MM.1S (cell line): ENCODE data around the gene MYH15.

ENCODE experiments used
- DNase-seq: peaks from one replicate; pipeline ENCODE4 v3.0.0-alpha.2; 2015
- H2AFZ ChIP-seq: fragments of 300-600 bp; sonication (generic); 2 replicates; pipeline ENCODE4 v1.6.0; 2016; ENCODE audit warnings: antibody characterized with exemption, low read length
- H3F3A ChIP-seq: fragments of 300-600 bp; sonication (generic); 2 replicates; pipeline ENCODE4 v1.6.1; 2016; ENCODE audit warnings: mild to moderate bottlenecking, antibody characterized with exemption, low read length, moderate library complexity, mixed read lengths; ENCODE audit not compliant: insufficient read depth
- H3K27ac ChIP-seq: fragments of 300-600 bp; sonication (generic); 2 replicates; pipeline ENCODE4 v1.5.1; 2016; ENCODE audit warnings: mild to moderate bottlenecking, low read length
- H3K27me3 ChIP-seq: fragments of 300-600 bp; sonication (generic); replicated peaks from 2 replicates; pipeline ENCODE4 v1.6.0; 2016; ENCODE audit warnings: low read length; ENCODE audit not compliant: insufficient read depth
- H3K36me3 ChIP-seq: fragments of 300-600 bp; sonication (generic); replicated peaks from 2 replicates; pipeline ENCODE4 v1.6.1; 2016; ENCODE audit warnings: mild to moderate bottlenecking, low read length, mixed read lengths; ENCODE audit not compliant: insufficient read depth
- H3K4me1 ChIP-seq: fragments of 300-600 bp; sonication (generic); 2 replicates; pipeline ENCODE4 v1.6.1; 2016; ENCODE audit warnings: low read length, mixed read lengths
- H3K4me2 ChIP-seq: fragments of 300-600 bp; sonication (generic); 2 replicates; pipeline ENCODE4 v1.6.0; 2016; ENCODE audit warnings: low read depth, low read length
- H3K4me3 ChIP-seq: fragments of 300-600 bp; sonication (generic); 2 replicates; pipeline ENCODE4 v1.5.1; 2016; ENCODE audit warnings: low read length, mixed read lengths
- H3K79me2 ChIP-seq: fragments of 300-600 bp; sonication (generic); 2 replicates; pipeline ENCODE4 v1.6.1; 2016; ENCODE audit warnings: mixed run types, low read length, mixed read lengths
- H3K9ac ChIP-seq: fragments of 300-600 bp; sonication (generic); 2 replicates; pipeline ENCODE4 v1.6.1; 2016; ENCODE audit warnings: low read length, mixed read lengths
- H3K9me2 ChIP-seq: fragments of 300-600 bp; sonication (generic); replicated peaks from 2 replicates; pipeline ENCODE4 v1.6.1; 2016; ENCODE audit warnings: mild to moderate bottlenecking, low read length, mixed read lengths; ENCODE audit not compliant: insufficient read depth
- H3K9me3 ChIP-seq: fragments of 300-600 bp; sonication (generic); replicated peaks from 2 replicates; pipeline ENCODE4 v1.6.1; 2016; ENCODE audit warnings: mild to moderate bottlenecking, low read length, mixed read lengths; ENCODE audit not compliant: insufficient read depth
- H4K20me1 ChIP-seq: fragments of 300-600 bp; sonication (generic); 2 replicates; pipeline ENCODE4 v1.6.1; 2016; ENCODE audit warnings: mild to moderate bottlenecking, low read length, moderate library complexity, mixed read lengths; ENCODE audit not compliant: insufficient read depth
- EZH2 ChIP-seq: fragments of 300-600 bp; sonication (generic); optimal IDR thresholded peaks from 2 replicates; pipeline ENCODE3; 2017; ENCODE audit warnings: low read depth, mild to moderate bottlenecking, antibody characterized with exemption, low read length, mixed read lengths
- EZH2phosphoT487 ChIP-seq: fragments of 300-600 bp; sonication (generic); IDR thresholded peaks from 2 replicates; pipeline ENCODE4 v1.6.1; 2018; ENCODE audit warnings: antibody characterized with exemption, low read length
- TF ChIP-seq, protein P1 (sequence below): fragments of 300-600 bp; sonication (generic); IDR thresholded peaks from 2 replicates; pipeline ENCODE4 v1.5.1; 2016; ENCODE audit warnings: antibody characterized with exemption, low read length, mixed read lengths

MYH15 gene

DNA sequence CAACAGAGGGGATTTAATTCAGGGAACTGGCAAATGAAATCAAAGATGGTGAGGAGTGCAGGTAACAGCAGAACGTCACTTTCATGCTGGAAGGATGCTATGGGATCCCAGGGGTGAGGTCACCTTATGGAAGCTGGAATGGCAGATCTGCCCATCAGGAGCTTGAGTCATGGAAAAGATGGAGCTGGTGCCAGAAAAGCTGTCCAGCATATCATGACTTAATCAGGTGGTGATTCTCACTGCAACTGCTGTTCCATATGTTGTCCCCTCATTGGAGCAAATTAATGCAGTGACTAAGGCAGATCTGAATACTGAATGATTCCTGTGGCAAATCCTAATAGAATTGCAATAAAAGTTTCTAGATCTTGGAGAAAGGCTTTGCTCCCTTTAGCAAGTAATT lies 175.7 kb downstream of the MYH15 start:
- DNase-seq, result no peak

GRCh38 chr3:108333961-108334360 lies 176.4 kb downstream of the MYH15 start:
- Histone ChIP-seq H3K9me3 (no peaks in the 10 kb centered on the region), H3K9ac (no peak overlapping the region), H3K27ac (no peak overlapping the region), H3K27me3 (no peaks in the 10 kb centered on the region), H3F3A (no peaks in the 10 kb centered on the region), H3K36me3 (no peaks in the 10 kb centered on the region), H3K4me3 (no peak overlapping the region), H3K4me2 (no peak overlapping the region), H3K79me2 (no peaks in the 10 kb centered on the region), H2AFZ (no peak overlapping the region), H3K9me2 (no peaks in the 10 kb centered on the region), H3K4me1 (no peaks in the 10 kb centered on the region), H4K20me1 (no peaks in the 10 kb centered on the region)
- TF ChIP-seq EZH2, result no peak
- no peak for TF ChIP-seq EZH2phosphoT487
- TF ChIP-seq, protein P1, sequence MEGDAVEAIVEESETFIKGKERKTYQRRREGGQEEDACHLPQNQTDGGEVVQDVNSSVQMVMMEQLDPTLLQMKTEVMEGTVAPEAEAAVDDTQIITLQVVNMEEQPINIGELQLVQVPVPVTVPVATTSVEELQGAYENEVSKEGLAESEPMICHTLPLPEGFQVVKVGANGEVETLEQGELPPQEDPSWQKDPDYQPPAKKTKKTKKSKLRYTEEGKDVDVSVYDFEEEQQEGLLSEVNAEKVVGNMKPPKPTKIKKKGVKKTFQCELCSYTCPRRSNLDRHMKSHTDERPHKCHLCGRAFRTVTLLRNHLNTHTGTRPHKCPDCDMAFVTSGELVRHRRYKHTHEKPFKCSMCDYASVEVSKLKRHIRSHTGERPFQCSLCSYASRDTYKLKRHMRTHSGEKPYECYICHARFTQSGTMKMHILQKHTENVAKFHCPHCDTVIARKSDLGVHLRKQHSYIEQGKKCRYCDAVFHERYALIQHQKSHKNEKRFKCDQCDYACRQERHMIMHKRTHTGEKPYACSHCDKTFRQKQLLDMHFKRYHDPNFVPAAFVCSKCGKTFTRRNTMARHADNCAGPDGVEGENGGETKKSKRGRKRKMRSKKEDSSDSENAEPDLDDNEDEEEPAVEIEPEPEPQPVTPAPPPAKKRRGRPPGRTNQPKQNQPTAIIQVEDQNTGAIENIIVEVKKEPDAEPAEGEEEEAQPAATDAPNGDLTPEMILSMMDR, result no peak
- no peak for DNase-seq

More for the DNA sequence above, 175.7 kb downstream of the MYH15 start:
- Histone ChIP-seq H3K9ac (no peak overlapping the region), H3K79me2 (no peaks in the 10 kb centered on the region), H3K9me2 (no peaks in the 10 kb centered on the region), H3K4me1 (no peaks in the 10 kb centered on the region), H3K36me3 (no peaks in the 10 kb centered on the region), H3K9me3 (no peaks in the 10 kb centered on the region), H4K20me1 (no peaks in the 10 kb centered on the region), H3K4me3 (no peak overlapping the region), H3F3A (no peaks in the 10 kb centered on the region), H3K27ac (no peak overlapping the region), H3K27me3 (no peaks in the 10 kb centered on the region), H3K4me2 (no peak overlapping the region), H2AFZ (no peak overlapping the region)
- TF ChIP-seq, protein P1, result no peak
- no peak for TF ChIP-seq EZH2
- TF ChIP-seq EZH2phosphoT487, result no peak

- H3K4me3 ChIP-seq, result no peak overlapping the region
- no peak overlapping the region for H3K9ac ChIP-seq
- H3K27me3 ChIP-seq, result no peaks in the 10 kb centered on the region
- TF ChIP-seq EZH2phosphoT487, result no peak
- TF ChIP-seq, protein P1, result no peak
- no peak for TF ChIP-seq EZH2
- no peak overlapping the region for H2AFZ ChIP-seq
- no peaks in the 10 kb centered on the region for H3F3A ChIP-seq
- no peak overlapping the region for H3K27ac ChIP-seq
- no peaks in the 10 kb centered on the region for H3K36me3 ChIP-seq
- H3K79me2 ChIP-seq, result no peaks in the 10 kb centered on the region
- no peaks in the 10 kb centered on the region for H3K9me3 ChIP-seq
- no peak for DNase-seq
- no peaks in the 10 kb centered on the region for H3K4me1 ChIP-seq
- no peaks in the 10 kb centered on the region for H4K20me1 ChIP-seq
- H3K4me2 ChIP-seq, result no peak overlapping the region
- no peaks in the 10 kb centered on the region for H3K9me2 ChIP-seq
Measured at GRCh38 chr3:108331792-108332191, 178.6 kb downstream of the MYH15 start.
